AG04449 (cell line): Measurements from ENCODE around the gene CTXN1.

ENCODE experiments used
- CTCF ChIA-PET: fragments of 350-600 bp; formaldehyde crosslinking; extraction: SDS; loops from one replicate; lab custom pipeline; 2021; ENCODE audit warnings: antibody characterized with exemption; lab: Yijun Ruan, JAX
- POLR2A ChIA-PET: fragments of 400-600, 350-600 bp; formaldehyde crosslinking; extraction: SDS; loops from one replicate; lab custom pipeline; 2020; ENCODE audit warnings: antibody characterized with exemption, inconsistent platforms; lab: Yijun Ruan, JAX
- DNase-seq: peaks from one replicate; pipeline ENCODE4 v3.0.0-alpha.2; 2010; ENCODE audit warnings: low read depth, low spot score
- H3K4me3 ChIP-seq: 2 replicates; pipeline ENCODE4 v1.5.1; 2011; ENCODE audit warnings: low read depth, mild to moderate bottlenecking, control low read depth, low read length
- TF ChIP-seq, protein P1 (sequence below): IDR thresholded peaks from one replicate; pipeline ENCODE4 v1.5.1; 2011; ENCODE audit warnings: mild to moderate bottlenecking, moderate library complexity, low read length, control low read depth, inconsistent platforms; ENCODE audit not compliant: insufficient read depth; ENCODE audit errors: missing control alignments

The CTXN1 gene

DNA sequence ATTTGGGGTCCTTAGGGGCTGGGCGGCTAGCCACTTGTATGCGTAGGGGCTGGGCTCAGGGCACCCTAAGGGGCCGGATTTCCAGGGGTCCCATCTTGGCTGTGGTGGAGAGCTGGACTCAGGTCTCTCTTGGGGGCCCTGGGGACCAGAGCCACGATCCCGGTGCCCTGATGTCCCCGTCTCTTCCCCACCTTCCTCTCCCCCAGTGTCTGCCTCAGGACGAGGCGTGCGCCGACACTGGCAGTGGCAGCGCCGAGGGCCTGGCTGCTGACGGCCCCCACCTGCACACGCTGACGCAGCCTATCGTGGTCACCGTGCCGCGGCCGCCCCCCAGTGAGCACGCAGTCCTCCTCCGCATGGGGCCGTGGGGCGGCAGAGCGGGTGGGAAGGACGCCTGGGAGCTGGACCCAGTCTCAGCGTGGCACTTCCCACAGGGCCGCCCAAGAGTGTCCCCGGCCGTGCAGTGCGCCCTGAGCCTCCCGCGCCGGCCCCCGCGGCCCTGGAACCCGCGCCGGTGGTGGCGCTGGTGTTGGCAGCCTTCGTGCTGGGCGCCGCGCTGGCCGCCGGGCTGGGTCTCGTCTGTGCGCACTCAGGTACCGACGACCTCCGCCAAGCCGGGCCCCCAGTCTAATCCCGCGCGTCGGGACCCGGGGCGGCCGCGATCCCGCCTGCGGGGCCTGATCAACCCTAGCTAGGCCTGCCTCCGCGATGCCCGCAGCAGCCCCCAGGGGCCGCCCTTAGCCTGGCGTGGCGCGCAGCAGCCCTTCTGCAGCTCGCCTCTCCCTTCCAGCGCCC lies 8.5 kb downstream of the CTXN1 start:
- peak overlapping the region; percentile 41 for H3K4me3 ChIP-seq
- ChIA-PET CTCF (interaction anchor here (1.0 to 5.9 kb wide), 12 partner anchors 8 to 336 kb away, joined by 3 to 29 read pairs (median 4); partner anchors contain the start of genes MAP2K7 and TIMM44), POLR2A (interaction anchor here (0.7 to 1.3 kb wide), 3 partner anchors 12 to 14 kb away, joined by 3 to 6 read pairs (median 3); partner anchors contain the start of gene MAP2K7)
- TF ChIP-seq, protein P1, sequence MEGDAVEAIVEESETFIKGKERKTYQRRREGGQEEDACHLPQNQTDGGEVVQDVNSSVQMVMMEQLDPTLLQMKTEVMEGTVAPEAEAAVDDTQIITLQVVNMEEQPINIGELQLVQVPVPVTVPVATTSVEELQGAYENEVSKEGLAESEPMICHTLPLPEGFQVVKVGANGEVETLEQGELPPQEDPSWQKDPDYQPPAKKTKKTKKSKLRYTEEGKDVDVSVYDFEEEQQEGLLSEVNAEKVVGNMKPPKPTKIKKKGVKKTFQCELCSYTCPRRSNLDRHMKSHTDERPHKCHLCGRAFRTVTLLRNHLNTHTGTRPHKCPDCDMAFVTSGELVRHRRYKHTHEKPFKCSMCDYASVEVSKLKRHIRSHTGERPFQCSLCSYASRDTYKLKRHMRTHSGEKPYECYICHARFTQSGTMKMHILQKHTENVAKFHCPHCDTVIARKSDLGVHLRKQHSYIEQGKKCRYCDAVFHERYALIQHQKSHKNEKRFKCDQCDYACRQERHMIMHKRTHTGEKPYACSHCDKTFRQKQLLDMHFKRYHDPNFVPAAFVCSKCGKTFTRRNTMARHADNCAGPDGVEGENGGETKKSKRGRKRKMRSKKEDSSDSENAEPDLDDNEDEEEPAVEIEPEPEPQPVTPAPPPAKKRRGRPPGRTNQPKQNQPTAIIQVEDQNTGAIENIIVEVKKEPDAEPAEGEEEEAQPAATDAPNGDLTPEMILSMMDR, result peak; percentile 86
- DNase-seq, result no peak

DNA sequence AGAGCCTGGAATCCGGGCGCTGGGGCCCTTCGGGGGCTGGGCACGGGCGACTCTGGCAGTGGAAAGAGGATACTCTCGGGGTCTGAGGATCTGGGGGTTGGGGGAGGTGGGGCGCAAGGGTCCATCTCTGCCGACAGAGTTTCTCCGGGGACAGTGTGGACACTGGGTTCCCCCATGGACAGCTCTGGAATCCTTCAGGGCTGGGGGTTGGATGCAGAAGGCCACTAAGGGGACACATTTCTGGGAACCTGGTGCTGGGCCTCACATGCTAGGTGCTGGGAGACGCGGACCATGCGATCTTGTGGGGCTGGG lies 9.0 kb downstream of the CTXN1 start:
- peak overlapping the region; percentile 41 for H3K4me3 ChIP-seq
- CTCF ChIA-PET, result interaction anchor here (1.0 to 5.9 kb wide), 9 partner anchors 9 to 86 kb away, joined by 3 to 29 read pairs (median 7); partner anchors contain the start of genes MAP2K7 and TIMM44
- TF ChIP-seq, protein P1, result no peak
- DNase-seq, result no peak
- POLR2A ChIA-PET, result interaction anchor here (0.7 kb wide), 1 partner anchor 14 kb away, joined by 3 read pairs; the partner anchor contains the start of gene MAP2K7

DNA sequence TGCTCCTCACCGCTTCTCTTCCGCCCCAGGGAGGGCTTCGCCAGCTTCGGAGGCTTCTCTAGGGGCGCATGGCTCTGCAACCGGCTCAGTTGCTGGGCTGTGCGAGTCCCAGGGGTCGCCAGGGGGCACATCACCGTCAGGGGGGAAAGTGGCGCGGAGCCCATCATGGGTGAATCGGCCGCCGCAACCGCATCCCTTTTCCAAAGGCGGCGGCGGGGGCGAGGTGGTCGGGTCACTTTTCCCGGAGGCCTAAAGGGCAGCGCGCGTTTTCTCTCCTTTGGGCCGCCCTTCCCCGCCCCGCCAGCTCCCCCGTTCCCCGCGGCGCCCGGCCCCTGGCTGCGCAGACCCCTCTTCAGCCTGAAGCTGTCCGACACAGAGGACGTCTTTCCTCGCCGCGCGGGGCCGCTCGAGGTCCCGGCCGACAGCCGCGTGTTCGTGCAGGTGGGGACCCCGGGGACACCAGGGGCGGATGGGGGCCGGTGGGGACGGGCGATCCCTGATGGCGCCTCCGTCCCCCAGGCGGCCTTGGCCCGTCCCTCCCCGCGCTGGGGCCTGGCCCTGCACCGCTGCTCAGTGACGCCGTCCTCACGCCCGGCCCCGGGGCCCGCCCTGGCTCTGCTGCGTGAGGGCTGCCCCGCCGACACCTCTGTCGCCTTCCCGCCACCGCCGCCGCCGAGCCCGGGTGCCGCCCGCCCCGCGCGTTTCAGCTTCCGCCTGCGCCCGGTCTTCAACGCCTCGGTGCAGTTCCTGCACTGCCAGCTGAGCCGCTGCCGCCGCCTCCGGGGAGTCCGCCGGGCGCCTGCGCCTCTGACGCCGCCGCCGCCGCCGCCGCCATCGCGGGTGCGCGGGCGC lies 9.6 kb downstream of the CTXN1 start:
- DNase-seq, result no peak
- ChIA-PET POLR2A (interaction anchor here (0.7 to 0.8 kb wide), 2 partner anchors 13 kb away, joined by 3 to 4 read pairs; partner anchors contain the start of gene MAP2K7), CTCF (interaction anchor here (1.0 to 3.5 kb wide), 6 partner anchors 8 to 87 kb away, joined by 3 to 18 read pairs (median 6); partner anchors contain the start of gene MAP2K7)
- H3K4me3 ChIP-seq, result peak overlapping the region; percentile 45
- TF ChIP-seq, protein P1, result peak; percentile 4

DNA sequence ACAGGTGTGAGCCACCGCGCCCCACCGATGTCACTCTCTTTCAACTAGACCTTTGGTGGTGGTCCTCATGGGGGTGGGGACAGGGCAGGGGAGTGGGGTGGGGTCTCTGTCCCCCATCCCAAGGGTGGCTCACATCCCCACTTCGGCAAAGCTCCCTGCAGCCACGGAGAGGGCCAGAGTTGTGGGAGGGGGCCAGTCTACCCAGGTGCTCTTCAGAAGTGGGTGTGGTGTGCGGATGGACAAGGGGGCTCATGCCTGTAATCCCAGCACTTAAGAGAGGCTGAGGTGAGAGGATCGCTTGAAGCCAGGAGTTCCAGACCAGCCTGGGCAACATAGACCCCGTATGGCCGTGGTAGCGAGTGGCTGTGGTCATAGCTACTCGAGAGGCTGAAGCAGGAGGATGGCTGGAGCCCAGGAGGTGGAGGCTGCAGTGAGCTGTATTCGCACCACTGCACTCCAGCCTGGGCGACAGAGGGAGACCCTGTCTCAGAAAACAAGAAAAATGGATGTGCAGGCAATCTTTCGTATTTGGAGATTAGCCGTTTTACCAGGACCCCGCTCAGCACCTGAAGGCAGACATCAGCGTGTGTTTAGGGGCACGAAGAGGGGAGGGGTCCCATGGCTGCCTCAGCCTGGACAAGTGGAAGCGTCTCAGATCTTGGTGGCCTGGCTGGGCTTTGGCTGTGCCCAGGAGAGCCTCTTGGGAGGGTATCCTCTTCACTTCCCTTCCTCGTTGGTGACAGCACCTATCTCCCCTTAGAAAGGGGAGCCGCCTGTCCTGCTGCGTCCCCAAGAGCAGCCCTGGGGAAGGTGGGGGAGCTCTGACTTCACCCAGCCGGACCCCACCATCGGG lies 10.5 kb downstream of the CTXN1 start:
- POLR2A ChIA-PET, result interaction anchor here (0.8 kb wide), 1 partner anchor 12 kb away, joined by 4 read pairs; the partner anchor contains the start of gene MAP2K7
- no peak for DNase-seq
- CTCF ChIA-PET, result interaction anchor here (0.7 to 2.0 kb wide), 3 partner anchors 12 to 61 kb away, joined by 3 to 6 read pairs (median 6); partner anchors contain the start of gene MAP2K7
- TF ChIP-seq, protein P1, result no peak
- H3K4me3 ChIP-seq, result peak overlapping the region; percentile 45

DNA sequence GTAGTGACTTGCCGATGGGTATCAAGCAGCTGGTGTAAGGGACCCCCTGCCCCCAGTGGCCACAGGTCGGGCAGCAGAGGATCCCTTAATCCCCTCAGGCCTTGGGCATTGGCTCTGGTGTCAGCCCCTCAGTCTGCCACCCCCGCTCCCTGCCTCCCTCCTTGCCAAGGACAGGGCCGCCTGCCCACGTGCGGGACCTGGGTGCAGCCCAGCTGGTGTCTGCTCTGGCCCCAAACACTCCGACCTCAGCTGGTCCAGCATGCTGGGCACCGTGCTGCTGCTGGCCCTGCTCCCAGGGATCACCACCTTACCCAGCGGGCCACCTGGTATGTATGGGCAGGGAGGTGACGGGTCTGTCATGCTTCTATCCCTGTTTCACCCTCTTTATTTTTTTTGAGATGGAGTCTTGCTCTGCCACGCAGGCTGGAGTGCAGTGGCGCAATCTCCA lies 11.3 kb downstream of the CTXN1 start, which contains the start of gene TGFBR3L:
Gene TGFBR3L, plus strand, starts transcription at position 233 of the 448 bp plus-strand sequence.
- TF ChIP-seq, protein P1, result no peak
- H3K4me3 ChIP-seq, result no peak within 1 kb of the TSS
- ChIA-PET CTCF (interaction anchor here (0.7 to 2.0 kb wide), 2 partner anchors 11 to 60 kb away, joined by 3 to 6 read pairs; partner anchors contain the start of gene MAP2K7), POLR2A (no interaction called here)
- DNase-seq, result no peak
